NAMALWA (cell line): ENCODE results near the gene SLIT3.

Experiments
- DNase-seq: peaks from one replicate; pipeline ENCODE4 v3.0.0-alpha.2; 2015; ENCODE audit warnings: low spot score

Gene SLIT3

DNA sequence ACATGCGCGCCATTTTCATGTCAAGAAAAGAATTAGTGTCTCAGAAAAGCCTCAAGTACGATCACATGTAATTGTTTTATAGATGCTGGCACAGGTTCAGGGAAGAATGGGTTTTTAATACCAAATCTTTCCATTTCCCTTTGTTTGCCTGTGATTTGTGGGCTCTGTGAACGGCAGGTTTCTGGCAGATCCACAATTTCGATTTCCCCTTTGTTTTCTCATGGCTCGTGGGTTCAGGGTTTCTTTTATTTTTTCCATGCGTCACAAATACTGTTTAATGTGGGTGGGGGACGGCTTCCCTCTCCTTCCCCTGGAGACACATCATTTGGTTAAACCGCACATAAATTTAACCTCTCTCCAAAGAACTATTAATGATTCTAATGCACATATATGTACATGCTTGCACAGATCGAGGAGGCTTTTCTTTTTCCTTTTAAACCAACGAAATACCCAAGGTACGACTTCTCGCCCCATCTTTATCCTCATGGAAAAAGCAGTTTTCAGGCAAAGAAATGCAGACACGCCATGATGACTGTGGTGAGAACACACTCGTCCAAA lies 195.9 kb downstream of the SLIT3 start:
- DNase-seq: no peak

DNA sequence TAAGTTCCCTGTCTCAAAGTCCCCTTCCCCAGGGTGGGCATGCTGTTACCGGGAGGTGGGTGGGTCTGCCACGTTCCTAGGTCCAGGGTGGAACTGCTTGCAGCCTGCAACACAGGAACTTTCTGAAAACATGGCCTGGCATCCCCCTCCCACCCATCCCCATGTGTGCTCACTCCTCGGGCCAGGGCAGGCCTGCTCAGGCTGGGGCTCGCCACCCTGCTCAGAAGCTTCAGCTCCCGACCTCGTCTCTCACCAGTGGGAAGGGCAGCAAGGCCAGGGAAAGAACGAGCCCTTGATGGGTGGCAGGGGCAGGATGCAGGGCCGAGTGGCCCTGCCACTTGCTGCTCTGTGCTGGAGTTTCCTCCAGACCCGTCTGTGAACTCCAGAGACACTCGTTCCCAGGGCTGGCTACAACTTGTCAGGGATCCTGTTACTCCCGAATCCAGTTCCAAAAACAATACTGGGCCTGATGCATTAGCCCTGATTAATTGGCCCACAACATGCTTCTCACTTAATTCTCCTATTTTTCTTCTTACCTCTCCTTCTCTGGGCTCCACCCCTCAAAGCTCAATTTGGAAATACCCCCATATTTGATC lies 197.3 kb downstream of the SLIT3 start:
- no peak for DNase-seq

DNA sequence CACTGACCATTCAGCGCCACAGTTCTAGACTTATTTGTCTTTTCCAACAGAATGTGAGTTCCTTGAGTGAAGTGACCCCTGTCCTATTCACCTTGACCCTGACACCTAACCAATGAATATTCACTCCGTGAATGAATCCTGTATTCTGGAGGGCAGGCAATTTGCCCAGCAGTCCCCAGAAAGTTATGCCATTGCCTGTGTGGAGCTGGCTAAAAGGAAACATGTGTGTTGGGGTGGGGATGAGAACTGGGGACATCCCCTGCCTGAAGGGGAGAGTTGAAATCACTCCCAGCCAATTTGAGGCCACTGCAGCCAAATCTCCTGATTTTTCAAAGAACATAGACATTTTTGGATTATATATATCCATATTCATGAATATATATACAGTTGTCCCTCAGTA lies 199.0 kb downstream of the SLIT3 start:
- DNase-seq: no peak

- DNase-seq: no peak
Measured at GRCh38 chr5:169100735-169101075, 200.2 kb downstream of the SLIT3 start.

DNA sequence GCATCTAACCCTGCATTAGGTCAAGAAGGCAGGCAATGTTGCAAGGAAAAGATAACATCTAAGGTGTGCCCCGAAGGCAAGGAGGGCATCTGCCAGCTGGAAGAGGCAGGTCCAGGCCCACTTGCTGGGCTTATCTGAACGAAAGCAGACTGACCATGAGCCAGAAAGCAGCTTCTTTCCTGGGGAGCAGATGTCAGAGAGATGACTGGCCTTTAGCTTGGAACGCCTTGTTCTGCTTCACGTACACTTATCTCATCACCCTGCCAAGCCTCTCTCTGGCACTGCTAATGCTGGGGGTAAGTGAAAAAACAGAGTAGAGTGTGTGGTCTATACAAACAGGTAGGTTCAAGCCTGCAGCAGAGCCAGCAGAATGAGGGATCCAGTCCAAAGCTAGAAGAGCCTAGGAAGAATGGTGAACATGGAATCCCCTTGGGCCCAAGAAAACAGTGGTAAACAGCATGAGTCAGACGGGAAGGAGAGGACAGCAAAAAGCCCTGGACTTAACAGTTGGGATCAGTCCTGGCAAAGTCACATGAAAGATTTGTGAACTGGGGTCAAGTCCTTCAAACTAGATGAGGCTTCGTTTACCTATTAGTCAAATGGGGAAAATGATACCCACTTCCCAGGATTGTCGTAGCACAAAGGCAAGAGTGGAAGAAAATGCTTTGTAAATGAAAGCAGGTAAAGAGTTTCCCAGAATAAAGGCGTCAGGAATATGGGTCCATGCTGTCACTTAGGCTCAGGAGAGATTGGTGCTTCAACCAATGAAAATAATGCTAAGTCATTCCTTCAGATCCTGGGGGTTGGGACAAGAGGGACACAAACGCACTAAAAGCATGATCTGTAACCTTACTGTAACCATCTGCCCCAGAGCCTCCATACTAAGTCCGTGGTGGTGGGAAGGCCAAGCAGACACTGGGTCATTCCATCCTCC lies 200.9 kb downstream of the SLIT3 start:
- no peak for DNase-seq

GRCh38 chr5:169098331-169099121 lies 202.4 kb downstream of the SLIT3 start:
- no peak for DNase-seq

DNA sequence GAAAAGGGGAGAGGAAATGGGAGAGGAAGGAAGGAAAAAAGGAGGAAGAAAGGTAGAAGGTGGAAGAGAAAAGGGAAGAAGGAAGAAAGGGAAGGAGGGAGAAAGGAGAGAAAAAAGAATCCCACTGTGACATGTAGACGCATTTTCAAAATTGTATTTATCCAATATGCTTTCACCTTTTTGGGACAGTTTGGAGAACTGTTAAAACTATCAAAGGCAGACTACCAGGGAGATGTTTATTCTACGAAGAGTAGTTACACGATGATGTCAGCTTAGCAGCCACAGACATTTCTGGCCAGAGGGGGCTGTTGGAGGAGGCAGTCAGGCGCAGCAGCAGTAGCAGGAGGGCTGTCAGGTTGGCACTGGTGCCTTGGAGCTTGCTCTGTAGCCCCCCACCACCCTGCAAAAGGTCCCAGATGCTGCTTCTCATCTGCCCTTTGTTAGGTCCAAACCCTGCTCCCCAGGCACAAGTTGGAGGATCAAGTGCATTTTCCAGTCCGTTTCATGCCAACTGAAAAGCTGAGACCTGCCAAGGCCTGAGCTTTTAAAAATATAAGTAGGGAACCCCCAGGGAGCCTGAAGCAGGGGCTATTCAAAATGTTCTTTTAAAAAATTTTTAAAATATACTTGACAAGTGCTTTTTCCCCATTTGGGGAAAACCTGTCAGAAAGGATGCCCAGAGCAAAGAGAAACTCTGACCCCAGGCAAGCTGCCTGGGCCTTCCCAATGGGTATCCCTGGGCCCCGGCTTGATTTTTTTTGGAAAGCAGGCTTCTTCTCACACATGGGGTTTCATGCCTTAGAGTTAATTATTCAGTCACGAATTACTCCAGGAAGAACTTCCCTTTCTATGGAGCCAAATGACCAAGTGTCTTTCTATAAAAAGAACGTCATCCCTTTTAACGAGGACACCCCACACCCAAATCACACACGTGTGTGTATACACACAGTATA lies 203.3 kb downstream of the SLIT3 start:
- DNase-seq: no peak

DNA sequence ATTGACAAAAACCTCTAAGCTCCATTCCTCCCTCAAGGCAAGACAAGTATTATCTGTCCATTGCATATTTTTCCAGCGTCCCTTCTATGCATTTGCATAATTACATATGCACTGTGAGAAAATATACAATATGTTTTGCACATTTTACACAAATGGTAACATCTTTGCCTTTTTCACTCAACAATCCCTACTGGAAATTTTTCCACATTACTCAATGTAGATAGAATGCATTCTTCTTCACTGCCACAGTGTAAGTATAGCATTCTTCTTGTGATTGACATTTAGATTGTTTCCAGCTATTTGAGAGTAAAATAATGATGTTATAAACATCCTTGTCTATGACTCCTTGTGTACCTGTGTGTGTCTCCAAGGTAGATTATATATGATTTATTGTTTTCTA lies 205.0 kb downstream of the SLIT3 start:
- DNase-seq: no peak

DNA sequence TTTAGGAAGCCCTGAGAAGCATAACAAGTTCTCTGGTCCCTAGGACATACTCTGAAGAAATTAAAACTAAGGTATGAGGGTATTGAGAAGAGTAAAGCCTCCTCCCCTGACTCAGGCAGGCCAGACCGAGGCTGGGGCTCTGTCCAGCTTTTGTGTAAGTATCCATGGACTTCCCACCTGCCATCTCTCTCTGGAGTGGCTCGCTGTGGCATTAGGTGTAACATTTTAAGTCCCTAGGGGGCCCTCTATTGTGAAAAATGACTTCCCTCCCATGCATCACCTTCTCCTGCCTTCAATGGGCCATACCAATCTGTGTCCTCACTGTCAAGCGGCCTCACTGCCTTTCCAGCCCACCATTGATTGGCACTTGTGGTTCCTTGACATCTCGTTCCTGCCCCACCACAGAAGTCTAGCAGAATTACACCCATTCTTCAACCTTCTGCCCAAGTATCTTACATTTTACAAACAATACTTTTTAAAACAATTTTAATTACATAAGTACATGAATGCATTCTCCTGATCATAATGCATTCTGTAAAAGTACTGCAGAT lies 205.5 kb downstream of the SLIT3 start:
- no peak for DNase-seq

DNA sequence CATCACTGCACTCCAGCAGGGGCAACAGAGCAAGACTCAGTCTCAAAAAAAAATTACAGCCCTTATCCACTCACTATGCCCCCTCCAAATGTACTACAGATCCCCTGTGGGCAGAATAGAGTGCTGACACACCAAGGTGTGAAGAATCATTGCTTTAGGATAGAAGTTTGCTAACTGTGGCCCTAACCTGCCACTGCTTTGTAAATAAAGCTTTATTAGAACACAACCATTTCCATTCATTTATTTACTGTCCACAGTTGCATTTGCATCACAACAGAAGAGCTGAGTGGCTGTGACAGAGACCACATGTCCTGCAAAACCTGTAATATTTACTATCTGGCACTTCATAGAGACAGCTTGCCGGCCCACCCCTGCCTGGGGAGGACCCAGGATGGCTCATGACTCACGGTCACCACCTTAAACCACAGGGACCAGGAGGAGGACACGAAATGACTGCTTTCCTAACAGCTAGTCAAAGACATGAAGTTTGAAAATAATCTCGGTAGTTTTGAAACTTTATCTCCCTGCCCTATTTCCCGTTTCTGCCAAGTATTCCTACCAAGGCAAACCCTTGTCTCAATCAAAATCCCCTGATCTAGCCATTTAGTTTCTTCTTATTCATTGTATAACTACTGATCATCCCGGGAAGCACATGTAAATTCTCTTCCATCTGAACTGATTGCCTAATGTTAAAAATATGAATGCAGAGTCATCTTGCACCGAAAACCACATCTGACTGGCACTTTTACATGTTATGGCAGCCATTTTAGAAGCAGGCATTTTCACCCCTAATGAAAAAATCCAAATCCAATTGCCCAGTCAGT lies 206.1 kb downstream of the SLIT3 start:
- no peak for DNase-seq

DNA sequence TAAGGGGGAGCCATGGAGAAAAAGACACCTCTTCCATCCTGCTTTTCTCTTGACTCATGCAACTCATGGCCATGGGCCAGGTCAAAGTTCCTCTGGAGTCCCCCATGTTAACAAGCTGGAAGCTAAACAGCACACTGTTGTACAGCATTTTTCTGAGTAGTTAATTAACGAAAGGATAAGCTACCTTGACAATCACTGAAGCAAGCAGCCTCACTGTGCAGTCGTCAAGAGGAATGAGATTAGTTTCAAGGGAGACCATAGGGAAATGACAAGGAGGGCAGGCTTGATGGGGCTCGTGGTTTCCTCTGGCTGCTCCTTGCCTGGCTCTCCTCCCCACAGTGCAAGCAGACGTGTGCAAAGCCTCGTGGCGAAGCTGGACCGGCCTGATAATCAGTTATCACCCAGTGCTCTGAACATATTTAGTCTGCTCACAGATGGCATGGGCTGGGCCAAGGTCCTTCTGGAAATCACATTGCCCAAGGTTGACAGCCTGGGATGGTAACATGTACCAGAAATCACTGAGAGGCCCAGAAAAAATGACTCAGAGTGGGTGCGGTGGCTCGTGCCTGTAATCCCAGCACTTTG lies 209.5 kb downstream of the SLIT3 start:
- DNase-seq: no peak

DNA sequence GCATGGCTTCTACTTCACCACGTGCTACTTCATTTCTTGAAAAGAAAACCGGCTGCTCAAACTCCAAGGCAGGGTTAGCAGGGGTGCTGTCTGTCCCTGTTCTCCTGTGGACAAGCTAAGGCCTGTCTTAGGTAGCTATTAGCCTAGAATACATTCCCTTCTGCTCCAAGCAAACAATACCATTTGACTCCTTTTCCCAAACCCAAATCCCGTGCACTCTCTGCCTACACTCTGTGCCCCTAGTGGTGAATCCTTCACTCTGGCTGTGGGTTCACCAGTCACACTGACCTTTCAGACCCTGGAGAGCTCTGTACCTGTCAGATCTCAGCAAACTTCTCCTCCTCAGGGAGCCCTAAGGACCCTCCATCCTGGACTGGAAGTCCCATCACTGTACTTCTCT lies 211.6 kb downstream of the SLIT3 start:
- no peak for DNase-seq

- no peak for DNase-seq
Measured at GRCh38 chr5:169088028-169088725, 212.8 kb downstream of the SLIT3 start.

- no peak for DNase-seq
Measured at GRCh38 chr5:169085636-169086035, 215.3 kb downstream of the SLIT3 start.

DNA sequence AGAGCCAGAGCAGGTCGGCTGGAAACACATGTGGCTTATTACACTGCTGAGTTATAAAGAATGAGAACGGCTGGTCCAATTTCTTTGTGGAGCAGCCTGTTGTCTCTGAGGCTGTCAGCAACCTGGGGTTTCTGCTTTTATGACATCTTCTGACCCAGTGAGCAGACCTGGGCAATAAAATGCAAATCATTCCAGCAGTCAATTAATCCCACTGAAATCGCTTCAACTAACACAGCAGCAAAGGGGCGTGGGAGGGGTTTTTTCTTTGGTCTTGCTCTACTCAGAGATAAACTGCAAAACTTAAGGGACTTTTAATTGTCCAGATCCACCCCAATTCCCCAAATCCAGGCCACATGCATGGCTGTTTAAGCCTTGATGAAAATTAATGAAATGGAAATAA lies 215.7 kb downstream of the SLIT3 start:
- no peak for DNase-seq

GRCh38 chr5:169084775-169085174 lies 216.2 kb downstream of the SLIT3 start:
- DNase-seq: no peak

DNA sequence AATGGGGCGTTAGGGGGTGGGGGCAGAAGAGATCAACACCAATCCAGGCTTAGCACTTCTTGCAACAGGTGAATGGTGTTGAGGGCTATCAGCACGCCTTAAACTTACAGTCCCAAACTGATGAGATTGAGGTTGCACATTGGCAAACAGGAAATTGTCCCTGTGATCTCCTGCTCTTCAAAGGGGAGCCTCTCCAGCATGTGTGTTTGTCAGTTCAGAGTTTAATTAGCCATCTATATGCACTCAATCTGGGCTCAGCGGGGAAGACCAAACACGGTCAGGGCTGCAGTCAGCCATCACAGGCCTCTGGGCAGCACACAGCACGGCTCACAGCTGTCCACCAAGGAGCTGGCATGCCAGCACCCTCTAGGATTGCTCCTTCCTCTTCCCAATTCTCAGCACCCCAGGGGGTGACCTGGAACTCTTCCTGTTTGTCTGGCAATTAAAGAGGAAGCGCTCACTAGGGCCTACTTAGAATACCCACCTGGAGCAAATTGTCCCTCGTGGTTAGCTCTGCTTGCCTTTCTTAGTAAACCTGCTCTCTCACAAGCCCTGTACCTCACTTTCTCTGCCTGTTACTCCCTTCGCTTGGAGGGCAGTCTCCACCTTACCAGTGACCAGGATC lies 217.4 kb downstream of the SLIT3 start:
- no peak for DNase-seq

- no peak for DNase-seq
Measured at GRCh38 chr5:169081000-169081724, 219.8 kb downstream of the SLIT3 start.
